Omental fat pad (tissue), 4 donors: ENCODE results near the gene NFATC1. TPM values are rescaled to one million over a fixed set of nuclear protein-coding genes. Genes with fewer than 3 reads are reported as not detected.

Experiments used
- ATAC-seq: fragments of 150-250 bp; one replicate; pipeline ENCODE4 v1.9.1; 2016; ENCODE audit warnings: mild to moderate bottlenecking, moderate library complexity; ENCODE audit not compliant: low FRiP score
- DNase-seq: peaks from one replicate; pipeline ENCODE4 v3.0.0-alpha.2; 2019; ENCODE audit warnings: low spot score
- CTCF ChIP-seq, 3 donors: fragments of 450-650 bp; IDR thresholded peaks; one replicate each; pipeline ENCODE4 v1.5.1; 2016 to 2017; ENCODE audit warnings: antibody characterized with exemption in 3 of 3, mild to moderate bottlenecking in 3 of 3, moderate library complexity in 2 of 3
- total RNA-seq, 4 donors: library from RNA; depleted of rRNA; stranded (reverse); fragments of >200 nt; gene quantifications; one replicate each; pipeline ENCODE4 v1.1.0, GENCODE V29; 2016

Gene NFATC1
- total RNA-seq, 4 donors from 2014 or later, result 10.7 to 57.4 (median 19.1) TPM

- peak; percentile 65 for ATAC-seq
- DNase-seq, result peak; percentile 53
- no peak for TF ChIP-seq CTCF (IDR thresholded peaks at IDR 0.05)
Observed at GRCh38 chr18:79507546-79508480, 112.1 kb downstream of the NFATC1 start.

GRCh38 chr18:79508565-79509535, 113.1 kb downstream of the NFATC1 start:
- TF ChIP-seq CTCF (IDR thresholded peaks at IDR 0.05), result no peak
- DNase-seq (peak; percentile 22), ATAC-seq (no peak)

- ATAC-seq, result no peak
- TF ChIP-seq CTCF (IDR thresholded peaks at IDR 0.05), result no peak
- DNase-seq, result no peak
Observed at GRCh38 chr18:79509536-79509930, 113.8 kb downstream of the NFATC1 start.

GRCh38 chr18:79510046-79510685, 114.4 kb downstream of the NFATC1 start:
- ATAC-seq (no peak), DNase-seq (peak; percentile 7)
- TF ChIP-seq CTCF (IDR thresholded peaks at IDR 0.05), result no peak

GRCh38 chr18:79510731-79511241, 115.1 kb downstream of the NFATC1 start:
- no peak for ATAC-seq
- peak; percentile 8 for DNase-seq

More at GRCh38 chr18:79510731-79511241, 115.1 kb downstream of the NFATC1 start:
- TF ChIP-seq CTCF (IDR thresholded peaks at IDR 0.05), result no peak
